Fibroblast of lung (primary cell): ENCODE measurements around the gene SUN3.

ENCODE experiments used
- CTCF ChIP-seq, 2 donors: IDR thresholded peaks in 1 of 2; conservative IDR thresholded peaks in 1 of 2; 1 replicate in 1 of 2; 2 replicates in 1 of 2; pipeline ENCODE4 v1.5.1; 2011 to 2012; ENCODE audit warnings: low read length in 2 of 2, control low read depth in 1 of 2, inconsistent platforms in 1 of 2, low read depth in 1 of 2, mild to moderate bottlenecking in 1 of 2
- EZH2 ChIP-seq: IDR thresholded peaks from 2 replicates; pipeline ENCODE4 v1.5.1; 2012; ENCODE audit warnings: low read length, control low read depth, mild to moderate bottlenecking; ENCODE audit errors: missing control alignments

- no peak for TF ChIP-seq CTCF (conservative IDR thresholded peaks at IDR 0.05 in 1 of 2, IDR thresholded peaks at IDR 0.05 in 1 of 2; ENCODE audit: low read depth in 1 of 2, low read length in 2 of 2)
- TF ChIP-seq EZH2, result no peak
These were observed 22.0 kb downstream of the SUN3 start for GRCh38 chr7:48006866-48007265.
